ENCODE data around the gene ZIC4.

ZIC4 gene

GRCh38 chr3:147373301-147373700 lies 33.0 kb downstream of the ZIC4 start:
- no peak for DNase-seq (ENCODE audit: low read depth)
- TF ChIP-seq, protein P1, sequence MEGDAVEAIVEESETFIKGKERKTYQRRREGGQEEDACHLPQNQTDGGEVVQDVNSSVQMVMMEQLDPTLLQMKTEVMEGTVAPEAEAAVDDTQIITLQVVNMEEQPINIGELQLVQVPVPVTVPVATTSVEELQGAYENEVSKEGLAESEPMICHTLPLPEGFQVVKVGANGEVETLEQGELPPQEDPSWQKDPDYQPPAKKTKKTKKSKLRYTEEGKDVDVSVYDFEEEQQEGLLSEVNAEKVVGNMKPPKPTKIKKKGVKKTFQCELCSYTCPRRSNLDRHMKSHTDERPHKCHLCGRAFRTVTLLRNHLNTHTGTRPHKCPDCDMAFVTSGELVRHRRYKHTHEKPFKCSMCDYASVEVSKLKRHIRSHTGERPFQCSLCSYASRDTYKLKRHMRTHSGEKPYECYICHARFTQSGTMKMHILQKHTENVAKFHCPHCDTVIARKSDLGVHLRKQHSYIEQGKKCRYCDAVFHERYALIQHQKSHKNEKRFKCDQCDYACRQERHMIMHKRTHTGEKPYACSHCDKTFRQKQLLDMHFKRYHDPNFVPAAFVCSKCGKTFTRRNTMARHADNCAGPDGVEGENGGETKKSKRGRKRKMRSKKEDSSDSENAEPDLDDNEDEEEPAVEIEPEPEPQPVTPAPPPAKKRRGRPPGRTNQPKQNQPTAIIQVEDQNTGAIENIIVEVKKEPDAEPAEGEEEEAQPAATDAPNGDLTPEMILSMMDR (IDR thresholded peaks at IDR 0.05; ENCODE audit: insufficient read depth, low read depth, low read length, missing control alignments): no peak
- no peak overlapping the region for H3K4me3 ChIP-seq (ENCODE audit: low read length)

DNA sequence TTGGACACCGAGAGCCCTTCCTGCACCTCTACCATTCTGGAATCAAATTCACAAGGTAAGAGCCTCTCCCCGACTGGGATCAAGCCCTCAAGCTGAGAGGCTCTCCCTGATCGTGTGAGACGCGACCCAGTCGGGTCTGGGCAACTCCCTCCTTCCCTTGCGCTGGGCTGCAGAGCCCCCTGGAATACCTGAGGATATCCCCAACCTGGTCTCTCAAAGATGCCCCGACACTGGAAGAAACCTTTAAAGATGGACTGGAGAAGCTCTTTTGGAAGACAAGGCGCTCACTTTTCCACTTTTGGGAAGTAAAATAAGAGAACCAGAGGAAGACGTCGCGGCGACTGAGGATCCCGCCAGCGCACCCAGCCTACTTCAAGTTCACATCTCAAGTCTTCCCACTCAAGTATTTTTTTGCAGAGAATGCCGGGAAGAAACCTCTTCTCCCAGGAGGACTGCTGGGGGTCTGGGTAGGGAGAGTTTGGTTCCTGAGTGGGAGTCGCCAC lies 33.8 kb downstream of the ZIC4 start:
- TF ChIP-seq, protein P1 (IDR thresholded peaks at IDR 0.05; ENCODE audit: insufficient read depth, low read depth, low read length, missing control alignments): no peak
- no peak for DNase-seq (ENCODE audit: low read depth)
- no peak overlapping the region for H3K4me3 ChIP-seq (ENCODE audit: low read length)

- TF ChIP-seq, protein P1 (IDR thresholded peaks at IDR 0.05; ENCODE audit: insufficient read depth, low read depth, low read length, missing control alignments): no peak
- no peak for DNase-seq (ENCODE audit: low read depth)
These were observed 34.5 kb downstream of the ZIC4 start for GRCh38 chr3:147371771-147372340.

GRCh38 chr3:147371140-147371539 lies 35.2 kb downstream of the ZIC4 start:
- TF ChIP-seq, protein P1 (IDR thresholded peaks at IDR 0.05; ENCODE audit: insufficient read depth, low read depth, low read length, missing control alignments): no peak
- no peak for DNase-seq (ENCODE audit: low read depth)
- no peak overlapping the region for H3K4me3 ChIP-seq (ENCODE audit: low read length)

More at GRCh38 chr3:147371771-147372340, 34.5 kb downstream of the ZIC4 start:
- no peak overlapping the region for H3K4me3 ChIP-seq (ENCODE audit: low read length)

DNA sequence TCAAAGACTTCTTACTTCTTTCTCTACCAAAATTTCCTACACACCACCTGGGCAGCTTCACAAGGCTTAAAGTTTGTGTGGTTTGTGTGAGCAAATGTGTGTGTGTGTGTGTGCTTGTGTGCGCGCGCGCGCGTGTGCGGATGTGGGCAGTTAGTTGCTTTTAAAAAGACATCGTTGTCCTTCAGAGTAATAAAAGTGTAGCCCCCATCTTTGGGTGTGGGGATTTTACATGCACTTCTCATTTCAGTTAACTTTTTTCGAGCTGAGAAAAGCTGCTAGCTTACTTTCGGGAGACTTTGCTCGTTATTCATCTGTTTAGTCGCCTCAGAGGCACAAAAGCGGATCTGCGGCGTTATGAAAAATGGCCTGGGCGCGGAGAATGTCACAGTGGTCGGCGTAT lies 36.0 kb downstream of the ZIC4 start:
- no peak for DNase-seq (ENCODE audit: low read depth)
- no peak overlapping the region for H3K4me3 ChIP-seq (ENCODE audit: low read length)
- TF ChIP-seq, protein P1 (IDR thresholded peaks at IDR 0.05; ENCODE audit: insufficient read depth, low read depth, low read length, missing control alignments): no peak

- no peak overlapping the region for H3K4me3 ChIP-seq (ENCODE audit: low read length)
- no peak for DNase-seq (ENCODE audit: low read depth)
- TF ChIP-seq, protein P1 (IDR thresholded peaks at IDR 0.05; ENCODE audit: insufficient read depth, low read depth, low read length, missing control alignments): no peak
These were observed 36.7 kb downstream of the ZIC4 start for GRCh38 chr3:147369661-147370123.

DNA sequence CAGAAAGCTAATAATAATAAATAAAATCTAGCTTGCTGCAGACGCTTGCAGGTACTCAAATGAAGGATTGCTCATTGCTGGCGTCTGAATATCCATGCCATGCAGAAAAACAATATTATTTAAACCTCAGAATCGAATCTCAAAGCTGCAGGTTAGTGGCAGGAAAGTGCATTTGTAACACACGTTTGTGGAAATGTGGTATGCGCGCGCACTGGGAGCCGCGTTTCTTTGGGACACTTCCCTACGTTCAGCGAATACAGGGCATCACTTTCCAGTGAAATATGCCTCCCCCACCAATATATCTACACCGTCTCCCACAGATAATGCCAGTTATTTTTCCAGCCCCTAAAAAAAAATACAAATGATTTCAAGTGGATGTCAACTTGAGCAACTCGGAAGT lies 37.1 kb downstream of the ZIC4 start:
- TF ChIP-seq, protein P1 (IDR thresholded peaks at IDR 0.05; ENCODE audit: insufficient read depth, low read depth, low read length, missing control alignments): no peak
- H3K4me3 ChIP-seq (ENCODE audit: low read length): no peak overlapping the region
- no peak for DNase-seq (ENCODE audit: low read depth)

Measured in epithelial cell of esophagus (primary cell).